ENCODE results near the gene SELP. TPM values are rescaled to one million over a fixed set of nuclear protein-coding genes. Genes with fewer than 3 reads are reported as not detected.

The SELP gene
- total and polyA plus RNA-seq, 2 of the 8 experiments (the other 6 are each of a cell fraction or from before 2014, with no cell fraction given) = not detected

- TF ChIP-seq GTF2F1 (IDR thresholded peaks at IDR 0.05; ENCODE audit: borderline replicate concordance, low read depth, low read length) = no peak
- TF ChIP-seq SUZ12 (IDR thresholded peaks at IDR 0.05; ENCODE audit: low read length) = no peak
- no peak for TF ChIP-seq POLR2A (IDR thresholded peaks at IDR 0.05; ENCODE audit: control extremely low read depth in 1 of 2, low read depth in 2 of 2, low read length in 2 of 2)
- TF ChIP-seq MAFK (IDR thresholded peaks at IDR 0.05; ENCODE audit: low read depth, low read length) = no peak
- TF ChIP-seq HDAC2 (IDR thresholded peaks at IDR 0.05; ENCODE audit: borderline replicate concordance in 1 of 2, low read depth in 2 of 2, low read length in 2 of 2) = no peak
- no peak for TF ChIP-seq RBBP5 (IDR thresholded peaks at IDR 0.05; ENCODE audit: borderline replicate concordance, low read depth, low read length)
- no peak for TF ChIP-seq TAF1 (IDR thresholded peaks at IDR 0.05; ENCODE audit: low read depth, low read length)
These were observed 46.1 kb upstream of the SELP start (continued) for GRCh38 chr1:169676001-169676400.
